ENCODE results near the gene TCERG1. TPM values are rescaled to one million over a fixed set of nuclear protein-coding genes. Genes with fewer than 3 reads are reported as not detected.

TCERG1 gene
- total RNA-seq, 2 donors from 2014 or later = 41.5 to 147 TPM

GRCh38 chr5:146428658-146429057, 18.5 kb upstream of the TCERG1 start:
- Histone ChIP-seq H3K27me3 (no peaks in the 10 kb centered on the region), H3K27ac (no peak overlapping the region), H3K4me3 (no peak overlapping the region), H3K4me1 (no peaks in the 10 kb centered on the region), H3K36me3 (replicated peaks in 1 of 2; ENCODE audit: insufficient read depth in 1 of 2, low read depth in 2 of 2) (no peaks in the 10 kb centered on the region), H3K9me3 (no peaks in the 10 kb centered on the region)
- ATAC-seq (no peak), DNase-seq (no peak)
- intact Hi-C loops (cut with DNase I) = loop anchor here (5.0 kb wide), 1 partner anchor 136 kb away; no protein-coding TSS in a partner anchor
- WGBS, 2 donors = 33 to 53% methylated on average over 8 of the region's 8 CpGs
- no peak for TF ChIP-seq POLR2A (IDR thresholded peaks at IDR 0.05)
- TF ChIP-seq, protein P1, sequence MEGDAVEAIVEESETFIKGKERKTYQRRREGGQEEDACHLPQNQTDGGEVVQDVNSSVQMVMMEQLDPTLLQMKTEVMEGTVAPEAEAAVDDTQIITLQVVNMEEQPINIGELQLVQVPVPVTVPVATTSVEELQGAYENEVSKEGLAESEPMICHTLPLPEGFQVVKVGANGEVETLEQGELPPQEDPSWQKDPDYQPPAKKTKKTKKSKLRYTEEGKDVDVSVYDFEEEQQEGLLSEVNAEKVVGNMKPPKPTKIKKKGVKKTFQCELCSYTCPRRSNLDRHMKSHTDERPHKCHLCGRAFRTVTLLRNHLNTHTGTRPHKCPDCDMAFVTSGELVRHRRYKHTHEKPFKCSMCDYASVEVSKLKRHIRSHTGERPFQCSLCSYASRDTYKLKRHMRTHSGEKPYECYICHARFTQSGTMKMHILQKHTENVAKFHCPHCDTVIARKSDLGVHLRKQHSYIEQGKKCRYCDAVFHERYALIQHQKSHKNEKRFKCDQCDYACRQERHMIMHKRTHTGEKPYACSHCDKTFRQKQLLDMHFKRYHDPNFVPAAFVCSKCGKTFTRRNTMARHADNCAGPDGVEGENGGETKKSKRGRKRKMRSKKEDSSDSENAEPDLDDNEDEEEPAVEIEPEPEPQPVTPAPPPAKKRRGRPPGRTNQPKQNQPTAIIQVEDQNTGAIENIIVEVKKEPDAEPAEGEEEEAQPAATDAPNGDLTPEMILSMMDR (IDR thresholded peaks at IDR 0.05) = no peak

- intact Hi-C loops (cut with DNase I) = no loop called here
- no peaks in the 10 kb centered on the region for H3K9me3 ChIP-seq
- H3K4me1 ChIP-seq = no peaks in the 10 kb centered on the region
- 43 to 58% methylated on average over 1 of the region's 1 CpG for WGBS, 2 donors
- no peaks in the 10 kb centered on the region for H3K36me3 ChIP-seq (replicated peaks in 1 of 2; ENCODE audit: insufficient read depth in 1 of 2, low read depth in 2 of 2)
- no peak for ATAC-seq
- no peak for DNase-seq
- H3K27me3 ChIP-seq = peaks cover 0 to 4% of the 10 kb centered on the region in 2 donors
- no peak overlapping the region for H3K27ac ChIP-seq
- H3K4me3 ChIP-seq = no peak overlapping the region
- TF ChIP-seq POLR2A (IDR thresholded peaks at IDR 0.05) = no peak
- TF ChIP-seq, protein P1 (IDR thresholded peaks at IDR 0.05) = no peak
These were observed 6.8 kb upstream of the TCERG1 start for GRCh38 chr5:146440353-146440752.

DNA sequence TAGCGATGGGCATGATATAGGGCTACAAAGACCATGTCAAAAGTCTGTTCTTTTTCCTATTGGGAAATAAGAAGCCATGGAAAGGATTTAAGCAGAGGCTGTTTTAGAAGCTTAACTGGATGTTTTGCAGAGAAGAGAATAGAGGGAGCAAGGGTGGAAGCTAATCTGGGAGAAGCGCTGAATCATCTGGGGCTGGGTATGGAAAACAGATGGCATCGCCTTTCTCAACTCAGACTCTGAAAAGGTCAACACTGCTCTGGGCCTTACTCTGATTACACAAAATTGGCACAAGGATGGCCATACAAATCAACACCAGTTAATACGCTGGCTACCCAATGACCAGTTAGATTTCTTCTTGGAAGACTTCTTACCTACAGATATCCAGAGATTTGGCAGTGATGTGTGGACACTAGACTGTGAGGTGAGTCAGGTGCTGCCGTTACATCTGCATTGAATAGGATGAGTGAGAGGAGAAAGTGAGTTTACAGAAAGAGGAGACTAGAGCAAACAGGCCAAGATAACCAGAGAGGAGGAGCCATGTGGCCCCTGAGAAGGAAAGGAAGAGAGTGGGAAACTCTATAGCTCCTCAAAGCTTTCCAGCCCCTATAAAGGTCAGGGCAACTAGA, 6.2 kb upstream of the TCERG1 start:
- 68 to 80% methylated on average over 5 of the region's 5 CpGs for WGBS, 2 donors
- Histone ChIP-seq H3K27me3 (no peaks in the 10 kb centered on the region), H3K27ac (no peak overlapping the region), H3K4me1 (no peaks in the 10 kb centered on the region), H3K9me3 (no peaks in the 10 kb centered on the region), H3K36me3 (replicated peaks in 1 of 2; ENCODE audit: insufficient read depth in 1 of 2, low read depth in 2 of 2) (no peaks in the 10 kb centered on the region), H3K4me3 (no peak overlapping the region)
- TF ChIP-seq, protein P1 (IDR thresholded peaks at IDR 0.05) = no peak
- no peak for TF ChIP-seq POLR2A (IDR thresholded peaks at IDR 0.05)
- ATAC-seq (no peak), DNase-seq (no peak)
- intact Hi-C loops (cut with DNase I) = no loop called here

DNA sequence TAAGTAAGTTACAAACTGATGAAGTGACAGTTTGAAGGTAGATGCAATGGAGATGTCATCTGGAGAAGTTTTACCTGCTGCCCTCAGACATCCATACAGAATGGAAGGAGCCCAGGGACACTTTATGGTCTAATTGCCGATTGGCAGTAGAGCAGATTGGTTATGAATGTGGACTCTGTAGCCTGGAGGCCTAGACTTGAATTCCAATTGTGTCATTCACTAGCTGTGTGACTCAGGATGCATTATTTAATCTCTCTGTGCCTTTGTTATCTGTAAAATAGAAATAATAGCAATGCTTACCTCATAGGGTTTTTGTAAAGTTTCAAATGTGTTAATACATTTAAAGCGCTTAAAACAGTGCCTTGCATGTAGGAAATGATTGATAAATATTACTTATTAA, 5.2 kb upstream of the TCERG1 start:
- ATAC-seq = no peak
- H3K9me3 ChIP-seq = no peaks in the 10 kb centered on the region
- no peaks in the 10 kb centered on the region for H3K36me3 ChIP-seq (replicated peaks in 1 of 2; ENCODE audit: insufficient read depth in 1 of 2, low read depth in 2 of 2)
- H3K4me1 ChIP-seq = no peaks in the 10 kb centered on the region
- H3K27me3 ChIP-seq = no peaks in the 10 kb centered on the region
- 68 to 79% methylated on average over 2 of the region's 2 CpGs for WGBS, 2 donors
- H3K27ac ChIP-seq = no peak overlapping the region
- TF ChIP-seq, protein P1 (IDR thresholded peaks at IDR 0.05) = no peak
- TF ChIP-seq POLR2A (IDR thresholded peaks at IDR 0.05) = no peak
- intact Hi-C loops (cut with DNase I) = no loop called here
- DNase-seq = no peak
- H3K4me3 ChIP-seq = no peak overlapping the region
